RPMI8226 (cell line): ENCODE data around the gene CEACAM16.
"Not testable (repeated sequence)": the region's sequence is repeated elsewhere in the genome, so short reads cannot be mapped to it uniquely, and the experiment has no call there.

Source experiments
- DNase-seq: peaks from one replicate; pipeline ENCODE4 v3.0.0-alpha.2; 2015

CEACAM16 gene

DNA sequence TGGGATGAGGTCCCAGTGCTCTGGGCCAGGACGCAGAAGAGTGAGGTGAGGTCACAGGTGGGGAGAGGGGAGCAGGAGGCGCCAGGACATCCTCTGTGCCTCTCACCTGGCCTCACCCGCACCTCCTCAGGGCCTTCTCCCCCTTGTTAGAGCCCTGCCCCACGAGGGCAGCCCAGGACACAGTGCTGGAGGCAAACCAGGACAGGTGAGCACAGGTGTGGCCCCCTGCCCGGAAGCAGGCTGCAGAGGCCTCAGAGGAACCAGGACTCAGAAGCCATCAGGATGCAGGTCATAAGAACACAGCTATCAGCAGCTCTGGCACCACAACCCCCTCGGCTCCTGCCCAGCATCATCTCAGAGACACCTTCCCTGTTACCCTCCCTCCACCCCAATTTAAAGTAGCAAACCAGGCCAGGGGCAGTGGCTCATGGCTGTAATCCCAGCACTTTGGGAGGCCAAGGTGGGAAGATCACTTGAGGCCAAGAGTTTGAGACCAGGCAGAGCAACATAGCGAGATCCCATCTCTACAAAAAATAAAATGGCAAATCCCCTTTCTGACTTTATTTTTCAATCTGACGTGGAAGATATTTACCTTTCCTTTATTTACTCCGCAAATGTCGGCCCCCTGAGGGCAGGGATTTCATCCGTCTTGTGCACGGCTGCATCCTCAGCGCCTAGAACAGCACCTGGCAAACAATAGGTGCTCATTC, at the start of gene CEACAM16:
CEACAM16 (plus strand) TSS at position 660 of the 710 bp plus-strand sequence. CDS start 2,306 bp downstream, outside the sequence.
- no peak for DNase-seq

- DNase-seq: peak; percentile 30
Observed at GRCh38 chr19:44649578-44650145, 49.3 kb upstream of the CEACAM16 start.

DNA sequence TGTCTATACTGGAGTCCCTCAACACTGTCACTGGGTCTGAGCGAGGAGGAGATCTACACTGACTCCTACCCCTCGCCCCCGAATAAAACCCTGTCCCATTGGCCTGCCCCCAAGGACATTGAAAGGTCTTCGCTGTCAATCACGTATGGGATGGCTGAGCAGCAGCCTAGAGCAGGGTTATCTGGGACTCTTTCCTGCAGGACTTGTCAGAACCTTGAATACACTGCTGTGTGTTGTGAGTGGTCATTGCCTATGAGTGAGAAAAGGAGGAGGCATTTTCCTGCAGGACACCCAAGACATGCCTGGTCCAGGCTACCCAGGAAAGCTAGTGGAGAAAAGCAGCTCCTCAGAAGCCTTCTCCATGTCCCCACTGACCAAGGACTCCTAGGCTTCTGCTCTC, 45.6 kb upstream of the CEACAM16 start:
- DNase-seq: no peak

DNA sequence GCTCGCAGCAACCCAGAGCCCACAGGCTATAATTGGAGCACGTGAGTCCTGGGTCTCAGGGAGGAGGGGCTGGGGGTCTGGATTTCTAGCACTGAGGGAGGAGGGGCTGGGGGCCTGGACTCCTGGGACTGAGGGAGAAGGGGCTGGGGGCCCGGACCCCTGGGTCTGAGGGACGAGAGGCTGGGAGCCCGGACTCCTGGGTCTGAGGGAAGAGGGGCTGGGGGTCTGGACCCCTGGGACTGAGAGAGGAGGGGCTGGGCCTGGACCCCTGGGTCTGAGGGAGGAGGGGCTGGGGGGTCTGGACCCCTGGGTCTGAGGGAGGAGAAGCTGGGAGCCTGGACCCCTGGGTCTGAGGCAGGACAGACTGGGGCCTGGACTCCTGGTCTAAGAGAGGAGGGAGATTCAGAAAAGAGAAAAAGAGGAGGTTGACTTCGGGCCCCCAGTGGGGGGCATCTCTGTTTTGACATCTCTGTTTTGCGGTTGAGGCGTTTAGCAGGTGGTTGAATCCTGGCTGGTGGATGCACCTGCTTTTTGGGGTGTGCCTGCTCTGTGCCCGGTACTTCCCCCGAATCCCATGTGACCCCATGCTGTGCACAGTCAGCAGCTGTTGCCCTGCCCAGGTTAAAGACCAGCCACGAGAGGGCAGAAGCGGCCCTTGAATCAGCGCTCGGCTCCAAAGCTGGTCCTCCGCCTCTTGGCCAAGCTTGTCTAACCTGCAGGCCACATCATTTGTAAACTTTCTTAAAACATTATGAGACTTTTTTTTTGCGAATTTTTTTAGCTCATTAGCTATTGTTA, 44.8 kb upstream of the CEACAM16 start:
- DNase-seq: peak; percentile 87

DNA sequence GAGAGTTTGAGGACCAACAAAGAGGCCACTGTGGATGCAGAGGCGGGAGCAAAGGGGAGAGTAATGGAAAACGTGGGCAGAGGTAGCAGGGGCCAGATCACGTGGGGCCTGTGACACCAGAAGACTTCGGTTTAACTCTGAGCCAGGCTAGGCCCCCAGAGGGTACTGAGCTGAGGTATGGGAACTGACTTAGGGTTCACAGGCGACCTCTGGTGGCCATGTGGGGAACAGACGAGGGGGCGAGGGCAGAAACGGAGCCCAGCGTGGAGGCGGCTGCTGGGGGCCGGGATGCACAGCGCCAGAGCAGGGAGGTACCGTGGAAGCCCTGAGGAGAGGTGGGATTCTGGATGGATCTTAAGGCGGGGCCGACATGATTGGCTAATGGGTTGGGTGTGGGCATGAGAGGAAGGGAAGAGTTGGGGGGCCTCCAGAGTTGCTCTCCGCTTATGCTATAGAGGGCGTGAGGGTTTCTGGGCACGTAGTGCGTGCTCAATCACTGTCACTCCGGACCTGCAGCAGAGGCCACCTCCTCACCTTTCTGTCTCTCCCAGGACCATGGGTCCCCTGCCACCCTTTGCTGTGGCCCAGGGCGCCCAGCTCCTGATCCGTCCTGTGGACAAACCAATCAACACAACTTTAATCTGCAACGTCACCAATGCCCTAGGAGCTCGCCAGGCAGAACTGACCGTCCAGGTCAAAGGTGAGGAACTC, 41.6 kb upstream of the CEACAM16 start:
- peak; percentile 57 for DNase-seq

DNA sequence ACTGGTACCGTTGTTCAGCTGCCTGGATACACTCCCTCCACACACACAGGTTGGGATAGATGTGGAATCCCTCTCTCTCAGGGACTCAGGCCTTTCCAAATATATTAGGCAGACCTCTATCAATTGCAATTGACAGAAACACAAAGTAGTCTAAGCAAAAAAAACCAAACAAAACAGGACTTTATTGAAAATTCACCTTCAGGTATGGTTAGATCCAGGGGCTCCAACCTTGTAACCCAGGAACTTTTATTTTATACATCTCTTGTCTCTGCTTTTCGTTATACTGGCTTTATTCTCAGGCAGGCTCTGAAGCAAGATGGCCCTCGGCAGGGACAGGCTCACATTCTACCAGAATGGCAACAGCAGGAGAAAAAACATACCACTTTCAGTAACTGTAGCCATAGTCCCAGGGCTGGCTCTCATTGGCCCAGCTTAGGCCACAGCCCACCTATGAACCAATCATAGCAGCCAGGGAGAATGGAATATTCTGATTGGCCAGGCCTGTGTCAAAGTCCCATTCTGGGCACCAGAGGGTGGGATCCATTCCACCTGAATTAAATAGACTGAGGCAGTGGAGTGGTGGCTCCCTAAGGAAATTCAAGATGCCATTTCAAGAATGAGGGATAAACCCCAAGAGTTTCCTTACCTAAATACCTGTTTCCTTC, 40.8 kb upstream of the CEACAM16 start:
- no peak for DNase-seq

DNA sequence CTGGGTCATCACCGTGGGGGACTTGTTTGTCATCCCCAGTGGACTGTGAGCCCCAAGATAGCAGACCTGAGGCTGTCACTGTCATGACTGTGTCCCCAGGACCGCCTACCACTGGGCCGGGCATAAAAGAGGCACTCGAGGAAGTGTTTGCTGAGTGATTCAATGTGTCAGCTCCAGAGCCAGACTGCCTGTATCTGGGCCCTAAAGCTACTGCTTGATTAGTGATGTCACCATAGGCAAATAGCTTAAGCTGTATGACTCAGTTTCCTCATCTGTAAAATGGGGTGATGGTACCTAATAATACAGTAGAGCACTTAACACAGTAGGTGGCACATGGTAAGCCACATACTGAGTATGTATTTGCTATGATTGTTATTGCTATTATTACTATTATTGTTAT, 38.9 kb upstream of the CEACAM16 start:
- DNase-seq: no peak

GRCh38 chr19:44661205-44661604, 37.7 kb upstream of the CEACAM16 start:
- DNase-seq: no peak

DNA sequence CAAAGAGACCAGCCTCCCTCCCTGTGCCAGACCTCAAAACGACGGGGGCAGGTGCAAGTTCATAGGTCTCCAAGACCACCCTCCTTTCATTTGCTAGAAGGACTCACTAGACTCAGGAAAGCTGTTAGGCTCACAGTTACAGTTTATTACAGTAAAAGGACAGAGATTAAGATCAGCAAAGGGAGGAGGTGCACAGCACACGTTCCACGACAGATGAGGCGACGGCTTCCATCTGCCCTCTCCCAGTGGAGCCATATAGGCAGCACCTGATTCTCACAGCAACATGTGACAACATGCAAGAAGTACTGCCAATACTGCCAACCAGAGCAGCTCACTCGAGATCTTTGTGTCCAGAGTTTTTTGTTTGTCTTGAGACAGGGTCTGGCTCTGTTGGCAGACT, 37.0 kb upstream of the CEACAM16 start:
- DNase-seq: no peak

- no peak for DNase-seq
Observed at GRCh38 chr19:44662691-44663385, 36.1 kb upstream of the CEACAM16 start.

- DNase-seq: no peak
Observed at GRCh38 chr19:44663996-44664395, 35.0 kb upstream of the CEACAM16 start.

GRCh38 chr19:44664976-44665375, 34.0 kb upstream of the CEACAM16 start:
- DNase-seq: no peak

DNA sequence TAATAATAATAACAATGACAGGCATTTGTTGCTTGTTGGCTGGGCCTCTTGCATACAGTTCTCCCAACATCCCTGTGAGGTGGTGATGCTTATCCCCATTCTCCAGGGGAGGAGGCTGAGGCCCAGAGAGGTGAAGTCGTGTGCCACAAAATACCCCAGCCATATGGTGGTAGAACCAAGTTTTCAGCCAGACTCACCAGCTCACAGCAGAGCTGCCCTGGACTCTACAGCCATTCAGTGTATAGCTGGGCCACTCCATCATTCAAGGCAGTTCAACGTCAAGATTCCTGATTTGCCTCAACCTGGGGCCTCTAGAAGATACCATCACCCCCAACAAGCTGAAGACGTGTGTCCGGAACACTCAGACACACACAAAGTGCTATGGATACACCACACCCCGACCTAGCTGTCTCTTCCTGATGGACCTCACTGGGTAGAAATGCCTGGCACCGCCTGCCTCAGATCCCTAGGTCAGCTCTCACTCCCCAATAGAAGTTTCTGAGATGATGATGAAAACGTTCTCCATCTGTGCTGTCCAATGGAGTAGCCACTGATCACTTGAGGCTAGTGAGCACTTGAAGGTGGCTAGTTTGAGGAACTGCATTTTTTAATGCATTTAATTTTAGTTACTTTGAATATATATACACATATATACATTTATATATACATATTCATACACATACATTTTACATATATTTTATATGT, 31.9 kb upstream of the CEACAM16 start:
- no peak for DNase-seq

DNA sequence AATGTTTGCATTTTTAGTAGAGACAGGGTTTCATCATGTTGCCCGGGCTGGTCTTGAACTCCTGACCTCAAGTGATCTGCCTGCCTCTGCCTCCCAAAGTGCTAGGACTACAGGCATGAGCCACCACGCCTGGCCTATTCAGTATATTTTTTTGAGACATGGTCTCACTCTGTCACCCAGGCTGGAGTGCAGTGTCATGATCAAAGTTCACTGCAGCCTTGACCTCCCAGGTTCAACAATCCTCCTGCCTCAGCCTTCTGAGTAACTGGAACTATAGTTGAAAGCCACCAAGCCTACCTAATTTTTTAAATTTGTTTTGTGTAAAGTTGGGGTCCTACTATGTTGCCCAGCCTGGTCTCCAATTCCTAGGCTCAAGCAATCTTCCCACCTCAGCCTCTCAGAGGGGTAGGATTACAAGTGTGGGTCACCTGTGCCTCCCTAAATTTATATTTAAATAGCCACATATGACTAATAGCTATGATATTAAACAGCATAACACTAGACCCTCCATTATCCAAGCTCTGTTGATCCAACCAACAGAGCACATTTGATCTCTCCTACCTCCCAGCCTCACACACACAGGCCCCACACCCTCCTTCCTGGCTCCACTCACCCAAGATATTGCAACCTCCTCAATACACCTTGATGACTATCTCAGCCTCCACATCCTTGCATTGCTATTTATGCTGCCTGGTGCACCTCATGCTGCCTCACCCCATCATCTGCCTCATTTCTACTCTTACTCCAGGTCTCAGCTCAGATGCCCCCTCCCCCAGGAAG, 29.8 kb upstream of the CEACAM16 start:
- no peak for DNase-seq

GRCh38 chr19:44670027-44670426, 28.9 kb upstream of the CEACAM16 start:
- DNase-seq: not testable (repeated sequence)

- DNase-seq: no peak
Observed at GRCh38 chr19:44671400-44671799, 27.6 kb upstream of the CEACAM16 start, which contains the start of gene CEACAM19. CEACAM19 (plus strand) TSS chr19:44671482; CDS start chr19:44671932, 450 bp downstream.

DNA sequence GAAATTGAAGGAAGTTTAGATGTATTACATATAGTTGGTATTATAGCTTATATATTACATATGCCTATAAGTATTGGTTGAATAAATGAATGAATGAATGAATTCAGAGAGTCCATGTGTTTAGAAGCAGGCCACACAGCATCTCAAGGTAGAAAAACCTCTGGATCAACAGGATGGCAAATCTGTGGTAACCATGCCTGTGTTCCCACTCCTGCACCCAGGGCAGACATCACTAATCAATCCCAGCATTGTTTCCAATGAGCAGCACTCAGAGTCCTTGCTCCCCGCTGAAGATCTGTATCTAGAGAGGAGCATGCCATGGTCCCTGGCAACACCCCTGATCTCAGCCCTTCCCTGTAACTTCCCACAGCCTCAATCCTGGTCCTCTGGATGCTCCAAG, 26.7 kb upstream of the CEACAM16 start:
- DNase-seq: no peak

DNA sequence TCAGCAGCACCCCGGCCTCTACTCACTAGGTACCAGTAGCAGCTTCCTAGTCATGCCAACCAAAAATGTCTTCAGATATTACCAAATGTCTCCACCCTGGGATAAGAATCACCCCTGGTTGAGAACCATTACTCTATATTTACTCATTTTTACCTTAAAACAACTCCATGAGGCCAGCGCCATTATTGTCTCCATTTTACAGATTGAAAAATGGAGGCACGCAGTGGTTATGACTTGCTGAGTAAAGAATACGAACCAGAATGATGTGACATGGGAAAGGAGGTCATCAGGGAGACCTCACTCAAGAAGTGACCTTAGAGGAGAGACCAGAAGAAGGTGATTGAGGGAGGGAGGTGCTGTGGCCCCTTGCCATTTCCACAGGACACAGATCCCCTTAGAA, 25.4 kb upstream of the CEACAM16 start:
- DNase-seq: no peak

DNA sequence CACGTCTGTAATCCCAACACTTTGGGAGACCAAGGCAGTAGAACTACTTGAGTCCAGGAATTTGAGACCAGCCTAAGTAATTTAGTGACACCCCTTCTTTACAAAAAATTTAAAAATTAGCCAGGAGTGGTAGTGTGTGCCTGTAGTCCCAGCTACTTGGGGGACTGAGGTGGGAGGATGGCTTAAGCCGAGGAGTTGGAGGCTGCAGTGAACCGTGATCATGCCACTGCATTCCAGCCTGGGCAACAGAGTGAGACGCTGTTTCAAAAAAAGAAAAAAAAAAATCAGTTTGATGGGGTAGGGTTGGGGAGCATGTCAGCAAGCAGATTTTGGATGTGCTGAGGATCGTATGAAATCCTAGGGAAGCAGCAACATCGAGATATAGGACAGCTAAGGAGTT, 23.4 kb upstream of the CEACAM16 start:
- no peak for DNase-seq

GRCh38 chr19:44677019-44677811, 21.7 kb upstream of the CEACAM16 start:
- DNase-seq: no peak
